ENCODE measurements around the gene ZNF451.

Gene ZNF451

GRCh38 chr6:57097596-57097995, 7.6 kb downstream of the ZNF451 start:
- no peaks in the 10 kb centered on the region for H3K9me3 ChIP-seq (replicated peaks; ENCODE audit: low read length)
- H3K36me3 ChIP-seq (ENCODE audit: insufficient read depth, low read length) = peaks cover 62% of the 10 kb centered on the region
- H3K4me2 ChIP-seq (ENCODE audit: low read length) = no peak overlapping the region
- H3K4me3 ChIP-seq (ENCODE audit: low read length) = no peak overlapping the region
- no peak overlapping the region for H3K9ac ChIP-seq (ENCODE audit: low read depth, low read length)
- no peaks in the 10 kb centered on the region for H3K27me3 ChIP-seq (ENCODE audit: control insufficient read depth, insufficient read depth, low read length)
- H3K4me1 ChIP-seq (ENCODE audit: control insufficient read depth, insufficient read depth, low read length) = peaks cover 22% of the 10 kb centered on the region

GRCh38 chr6:57102976-57103375, 13.0 kb downstream of the ZNF451 start:
- Histone ChIP-seq H3K27me3 (ENCODE audit: control insufficient read depth, insufficient read depth, low read length) (no peaks in the 10 kb centered on the region), H3K4me1 (ENCODE audit: control insufficient read depth, insufficient read depth, low read length) (no peaks in the 10 kb centered on the region), H3K4me2 (ENCODE audit: low read length) (no peak overlapping the region), H3K9ac (ENCODE audit: low read depth, low read length) (no peak overlapping the region), H3K36me3 (ENCODE audit: insufficient read depth, low read length) (peaks cover 76% of the 10 kb centered on the region), H3K9me3 (replicated peaks; ENCODE audit: low read length) (no peaks in the 10 kb centered on the region), H3K4me3 (ENCODE audit: low read length) (no peak overlapping the region)

GRCh38 chr6:57104336-57104735, 14.3 kb downstream of the ZNF451 start:
- no peaks in the 10 kb centered on the region for H3K4me1 ChIP-seq (ENCODE audit: control insufficient read depth, insufficient read depth, low read length)
- H3K36me3 ChIP-seq (ENCODE audit: insufficient read depth, low read length) = peaks cover 63% of the 10 kb centered on the region
- H3K9ac ChIP-seq (ENCODE audit: low read depth, low read length) = no peak overlapping the region
- no peak overlapping the region for H3K4me2 ChIP-seq (ENCODE audit: low read length)
- no peaks in the 10 kb centered on the region for H3K9me3 ChIP-seq (replicated peaks; ENCODE audit: low read length)
- H3K4me3 ChIP-seq (ENCODE audit: low read length) = no peak overlapping the region
- H3K27me3 ChIP-seq (ENCODE audit: control insufficient read depth, insufficient read depth, low read length) = no peaks in the 10 kb centered on the region

GRCh38 chr6:57106990-57107389, 17.0 kb downstream of the ZNF451 start:
- H3K9me3 ChIP-seq (replicated peaks; ENCODE audit: low read length) = no peaks in the 10 kb centered on the region
- H3K27me3 ChIP-seq (ENCODE audit: control insufficient read depth, insufficient read depth, low read length) = no peaks in the 10 kb centered on the region
- H3K9ac ChIP-seq (ENCODE audit: low read depth, low read length) = no peak overlapping the region
- H3K4me3 ChIP-seq (ENCODE audit: low read length) = no peak overlapping the region
- H3K4me2 ChIP-seq (ENCODE audit: low read length) = no peak overlapping the region
- H3K4me1 ChIP-seq (ENCODE audit: control insufficient read depth, insufficient read depth, low read length) = no peaks in the 10 kb centered on the region
- peaks cover 36% of the 10 kb centered on the region for H3K36me3 ChIP-seq (ENCODE audit: insufficient read depth, low read length)

GRCh38 chr6:57108691-57109090, 18.7 kb downstream of the ZNF451 start:
- no peaks in the 10 kb centered on the region for H3K27me3 ChIP-seq (ENCODE audit: control insufficient read depth, insufficient read depth, low read length)
- H3K4me2 ChIP-seq (ENCODE audit: low read length) = no peak overlapping the region
- peaks cover 19% of the 10 kb centered on the region for H3K36me3 ChIP-seq (ENCODE audit: insufficient read depth, low read length)
- H3K9ac ChIP-seq (ENCODE audit: low read depth, low read length) = no peak overlapping the region
- H3K9me3 ChIP-seq (replicated peaks; ENCODE audit: low read length) = no peaks in the 10 kb centered on the region
- no peak overlapping the region for H3K4me3 ChIP-seq (ENCODE audit: low read length)
- H3K4me1 ChIP-seq (ENCODE audit: control insufficient read depth, insufficient read depth, low read length) = no peaks in the 10 kb centered on the region

GRCh38 chr6:57109880-57110279, 19.9 kb downstream of the ZNF451 start:
- Histone ChIP-seq H3K4me1 (ENCODE audit: control insufficient read depth, insufficient read depth, low read length) (no peaks in the 10 kb centered on the region), H3K36me3 (ENCODE audit: insufficient read depth, low read length) (peaks cover 9% of the 10 kb centered on the region), H3K4me2 (ENCODE audit: low read length) (no peak overlapping the region), H3K9ac (ENCODE audit: low read depth, low read length) (no peak overlapping the region), H3K27me3 (ENCODE audit: control insufficient read depth, insufficient read depth, low read length) (no peaks in the 10 kb centered on the region), H3K9me3 (replicated peaks; ENCODE audit: low read length) (no peaks in the 10 kb centered on the region), H3K4me3 (ENCODE audit: low read length) (no peak overlapping the region)

GRCh38 chr6:57113105-57113504, 23.1 kb downstream of the ZNF451 start:
- H3K36me3 ChIP-seq (ENCODE audit: insufficient read depth, low read length) = no peaks in the 10 kb centered on the region

GRCh38 chr6:57116776-57117175, 26.8 kb downstream of the ZNF451 start:
- Histone ChIP-seq H3K4me1 (ENCODE audit: control insufficient read depth, insufficient read depth, low read length) (no peaks in the 10 kb centered on the region), H3K9me3 (replicated peaks; ENCODE audit: low read length) (no peaks in the 10 kb centered on the region), H3K27me3 (ENCODE audit: control insufficient read depth, insufficient read depth, low read length) (no peaks in the 10 kb centered on the region), H3K36me3 (ENCODE audit: insufficient read depth, low read length) (peaks cover 3% of the 10 kb centered on the region), H3K9ac (ENCODE audit: low read depth, low read length) (no peak overlapping the region), H3K4me3 (ENCODE audit: low read length) (no peak overlapping the region), H3K4me2 (ENCODE audit: low read length) (no peak overlapping the region)

More at GRCh38 chr6:57113105-57113504, 23.1 kb downstream of the ZNF451 start:
- Histone ChIP-seq H3K4me1 (ENCODE audit: control insufficient read depth, insufficient read depth, low read length) (no peaks in the 10 kb centered on the region), H3K4me3 (ENCODE audit: low read length) (no peak overlapping the region), H3K9me3 (replicated peaks; ENCODE audit: low read length) (no peaks in the 10 kb centered on the region), H3K27me3 (ENCODE audit: control insufficient read depth, insufficient read depth, low read length) (no peaks in the 10 kb centered on the region), H3K4me2 (ENCODE audit: low read length) (no peak overlapping the region), H3K9ac (ENCODE audit: low read depth, low read length) (no peak overlapping the region)

- Histone ChIP-seq H3K9ac (ENCODE audit: low read depth, low read length) (no peak overlapping the region), H3K36me3 (ENCODE audit: insufficient read depth, low read length) (peaks cover 5% of the 10 kb centered on the region), H3K4me3 (ENCODE audit: low read length) (no peak overlapping the region), H3K4me2 (ENCODE audit: low read length) (no peak overlapping the region), H3K9me3 (replicated peaks; ENCODE audit: low read length) (no peaks in the 10 kb centered on the region), H3K4me1 (ENCODE audit: control insufficient read depth, insufficient read depth, low read length) (no peaks in the 10 kb centered on the region), H3K27me3 (ENCODE audit: control insufficient read depth, insufficient read depth, low read length) (no peaks in the 10 kb centered on the region)
Measured at GRCh38 chr6:57117796-57118195, 27.8 kb downstream of the ZNF451 start.

GRCh38 chr6:57123111-57123510, 33.1 kb downstream of the ZNF451 start:
- H3K4me2 ChIP-seq (ENCODE audit: low read length) = no peak overlapping the region
- peaks cover 10% of the 10 kb centered on the region for H3K36me3 ChIP-seq (ENCODE audit: insufficient read depth, low read length)
- no peaks in the 10 kb centered on the region for H3K9me3 ChIP-seq (replicated peaks; ENCODE audit: low read length)
- no peak overlapping the region for H3K4me3 ChIP-seq (ENCODE audit: low read length)
- H3K9ac ChIP-seq (ENCODE audit: low read depth, low read length) = no peak overlapping the region
- H3K27me3 ChIP-seq (ENCODE audit: control insufficient read depth, insufficient read depth, low read length) = no peaks in the 10 kb centered on the region
- H3K4me1 ChIP-seq (ENCODE audit: control insufficient read depth, insufficient read depth, low read length) = no peaks in the 10 kb centered on the region

GRCh38 chr6:57127763-57128162, 37.8 kb downstream of the ZNF451 start:
- Histone ChIP-seq H3K9me3 (replicated peaks; ENCODE audit: low read length) (no peaks in the 10 kb centered on the region), H3K9ac (ENCODE audit: low read depth, low read length) (no peak overlapping the region), H3K27me3 (ENCODE audit: control insufficient read depth, insufficient read depth, low read length) (no peaks in the 10 kb centered on the region), H3K36me3 (ENCODE audit: insufficient read depth, low read length) (peaks cover 5% of the 10 kb centered on the region), H3K4me1 (ENCODE audit: control insufficient read depth, insufficient read depth, low read length) (no peaks in the 10 kb centered on the region), H3K4me3 (ENCODE audit: low read length) (no peak overlapping the region), H3K4me2 (ENCODE audit: low read length) (no peak overlapping the region)

- no peak overlapping the region for H3K4me3 ChIP-seq (ENCODE audit: low read length)
- no peaks in the 10 kb centered on the region for H3K4me1 ChIP-seq (ENCODE audit: control insufficient read depth, insufficient read depth, low read length)
- no peaks in the 10 kb centered on the region for H3K27me3 ChIP-seq (ENCODE audit: control insufficient read depth, insufficient read depth, low read length)
- H3K36me3 ChIP-seq (ENCODE audit: insufficient read depth, low read length) = peaks cover 14% of the 10 kb centered on the region
- no peak overlapping the region for H3K4me2 ChIP-seq (ENCODE audit: low read length)
- no peaks in the 10 kb centered on the region for H3K9me3 ChIP-seq (replicated peaks; ENCODE audit: low read length)
- no peak overlapping the region for H3K9ac ChIP-seq (ENCODE audit: low read depth, low read length)
Measured at GRCh38 chr6:57130661-57131177, 40.7 kb downstream of the ZNF451 start.
